Astrocyte (in vitro differentiated cells and primary cell): ENCODE data around the gene FAM131C. TPM values are rescaled to one million over a fixed set of nuclear protein-coding genes. Genes with fewer than 3 reads are reported as not detected.

ENCODE experiments used
- DNase-seq: peaks from one replicate; pipeline ENCODE4 v3.0.0-alpha.2; 2010; ENCODE audit warnings: low read depth
- FAIRE-seq: peaks from 2 replicates; lab custom pipeline; 2011; peaks lifted over from hg19 to GRCh38; lab: Jason Lieb, UNC
- H2AFZ ChIP-seq: 2 replicates; pipeline ENCODE4 v1.6.0; 2012; ENCODE audit warnings: low read depth, low read length, inconsistent platforms
- H3K27ac ChIP-seq: 2 replicates; pipeline ENCODE4 v1.5.1; 2011; ENCODE audit warnings: low read depth, low read length, inconsistent platforms
- H3K27me3 ChIP-seq: 2 replicates; pipeline ENCODE4 v1.6.0; 2011; ENCODE audit warnings: low read length, inconsistent platforms; ENCODE audit not compliant: insufficient read depth
- H3K36me3 ChIP-seq: 2 replicates; pipeline ENCODE4 v1.5.1; 2011; ENCODE audit warnings: low read length, inconsistent platforms; ENCODE audit not compliant: insufficient read depth
- H3K4me1 ChIP-seq: 2 replicates; pipeline ENCODE4 v1.5.1; 2011; ENCODE audit warnings: low read length, inconsistent platforms; ENCODE audit not compliant: insufficient read depth
- H3K4me2 ChIP-seq: 2 replicates; pipeline ENCODE4 v1.6.0; 2012; ENCODE audit warnings: low read length, inconsistent platforms
- H3K4me3 ChIP-seq: 2 replicates; pipeline ENCODE4 v1.5.1; 2011; ENCODE audit warnings: low read depth, mild to moderate bottlenecking, low read length, inconsistent platforms; ENCODE audit not compliant: insufficient read depth
- H3K79me2 ChIP-seq: 2 replicates; pipeline ENCODE4 v1.6.0; 2012; ENCODE audit warnings: mild to moderate bottlenecking, low read length, inconsistent platforms; ENCODE audit not compliant: insufficient read depth
- H3K9ac ChIP-seq: 2 replicates; pipeline ENCODE4 v1.6.0; 2012; ENCODE audit warnings: mild to moderate bottlenecking, low read length, inconsistent platforms
- H3K9me3 ChIP-seq: 2 replicates; pipeline ENCODE4 v1.5.1; 2012; ENCODE audit warnings: low read depth, mild to moderate bottlenecking, low read length, inconsistent platforms; ENCODE audit not compliant: insufficient read depth
- H4K20me1 ChIP-seq: 2 replicates; pipeline ENCODE4 v1.6.0; 2012; ENCODE audit warnings: low read length, inconsistent platforms; ENCODE audit not compliant: insufficient read depth
- H3K27ac Mint-ChIP-seq: one replicate; pipeline ENCODE4 v1.8.0; 2021; ENCODE audit warnings: mild to moderate bottlenecking, mixed read lengths; ENCODE audit not compliant: unreplicated experiment
- H3K27me3 Mint-ChIP-seq: one replicate; pipeline ENCODE4 v1.8.0; 2021; ENCODE audit warnings: low read depth, mixed read lengths; ENCODE audit not compliant: unreplicated experiment
- H3K36me3 Mint-ChIP-seq: one replicate; pipeline ENCODE4 v1.8.0; 2021; ENCODE audit warnings: low read depth, mixed read lengths; ENCODE audit not compliant: unreplicated experiment
- H3K4me1 Mint-ChIP-seq: one replicate; pipeline ENCODE4 v1.8.0; 2021; ENCODE audit warnings: low read depth, mixed read lengths; ENCODE audit not compliant: unreplicated experiment
- H3K4me3 Mint-ChIP-seq: one replicate; pipeline ENCODE4 v1.8.0; 2021; ENCODE audit warnings: mild to moderate bottlenecking, moderate library complexity, mixed read lengths; ENCODE audit not compliant: unreplicated experiment
- H3K9me3 Mint-ChIP-seq: one replicate; pipeline ENCODE4 v1.8.0; 2021; ENCODE audit warnings: mild to moderate bottlenecking, mixed read lengths; ENCODE audit not compliant: unreplicated experiment
- CTCF ChIP-seq: IDR thresholded peaks from 2 replicates; pipeline ENCODE4 v1.5.1; 2011; ENCODE audit warnings: low read depth, mild to moderate bottlenecking, inconsistent platforms, low read length, moderate library complexity; ENCODE audit not compliant: insufficient read depth
- EZH2 ChIP-seq: IDR thresholded peaks from 2 replicates; pipeline ENCODE4 v1.6.1; 2012; ENCODE audit warnings: mild to moderate bottlenecking, low read length, inconsistent platforms; ENCODE audit not compliant: insufficient read depth
- total RNA-seq: library from RNA; stranded (reverse); gene quantifications from 2 replicates; pipeline ENCODE4 v1.2.1, GENCODE V29; 2021

The FAM131C gene
- total RNA-seq, 1 donor from 2014 or later = 0.11 TPM

- Histone ChIP-seq H3K4me2 (peak overlapping the region; percentile 48), H3K27ac (peak overlapping the region; percentile 80), H3K79me2 (no peaks in the 10 kb centered on the region), H3K4me3 (no peak overlapping the region), H3K9me3 (no peaks in the 10 kb centered on the region), H3K9ac (peak overlapping the region; percentile 65), H2AFZ (no peak overlapping the region), H3K4me1 (peaks cover 35% of the 10 kb centered on the region), H4K20me1 (no peaks in the 10 kb centered on the region), H3K36me3 (no peaks in the 10 kb centered on the region), H3K27me3 (no peaks in the 10 kb centered on the region)
- TF ChIP-seq CTCF (no peak), EZH2 (no peak)
- DNase-seq (peak; percentile 78), FAIRE-seq (no peak)
- H3K27me3 Mint-ChIP-seq = peaks cover 32% of the 10 kb centered on the region
- H3K27ac Mint-ChIP-seq = no peak overlapping the region
- H3K4me1 Mint-ChIP-seq = peaks cover 5% of the 10 kb centered on the region
- H3K4me3 Mint-ChIP-seq = no peak overlapping the region
- no peaks in the 10 kb centered on the region for H3K9me3 Mint-ChIP-seq
- no peaks in the 10 kb centered on the region for H3K36me3 Mint-ChIP-seq
These were observed 2.0 kb upstream of the FAM131C start for GRCh38 chr1:16075337-16076030.

- no peaks in the 10 kb centered on the region for H3K27me3 ChIP-seq
- no peak overlapping the region for H3K27ac ChIP-seq
- peaks cover 35% of the 10 kb centered on the region for H3K4me1 ChIP-seq
- Mint-ChIP-seq H3K36me3 (no peaks in the 10 kb centered on the region), H3K4me1 (peaks cover 5% of the 10 kb centered on the region), H3K27me3 (peaks cover 34% of the 10 kb centered on the region), H3K4me3 (peak overlapping the region; percentile 80), H3K27ac (no peak overlapping the region), H3K9me3 (no peaks in the 10 kb centered on the region)
- no peak overlapping the region for H2AFZ ChIP-seq
- H3K4me2 ChIP-seq = peak overlapping the region; percentile 84
- no peaks in the 10 kb centered on the region for H3K79me2 ChIP-seq
- H3K9ac ChIP-seq = no peak overlapping the region
- FAIRE-seq (peak; percentile 43), DNase-seq (no peak)
- no peaks in the 10 kb centered on the region for H3K9me3 ChIP-seq
- H3K4me3 ChIP-seq = peak overlapping the region; percentile 46
- H3K36me3 ChIP-seq = no peaks in the 10 kb centered on the region
- no peak for TF ChIP-seq EZH2
- no peak for TF ChIP-seq CTCF
- no peaks in the 10 kb centered on the region for H4K20me1 ChIP-seq
These were observed 766 bp upstream of the FAM131C start for GRCh38 chr1:16074217-16074616.
